ENCODE results near the gene DNAAF8. TPM values are rescaled to one million over a fixed set of nuclear protein-coding genes. Genes with fewer than 3 reads are reported as not detected.

The DNAAF8 gene
- total RNA-seq, 1 experiment from 2014 or later = 0.39 TPM

- no peak overlapping the region for H2BK120ac ChIP-seq (ENCODE audit: low read depth, low read length, poor library complexity, severe bottlenecking)
- no peak overlapping the region for H2AFZ ChIP-seq (ENCODE audit: low read length)
- no peak overlapping the region for H3K23ac ChIP-seq (ENCODE audit: insufficient read length, low read depth, low read length)
- Mint-ChIP-seq H3K4me1 (no peaks in the 10 kb centered on the region), H3K27ac (no peak overlapping the region), H3K9me3 (no peaks in the 10 kb centered on the region), H3K36me3 (ENCODE audit: insufficient read depth in 1 of 3, low read depth in 3 of 3) (peaks cover 14 to 65% (median 48%) of the 10 kb centered on the region in 3 experiments; a peak in 6 of 7 replicates), H3K4me3 (no peak overlapping the region), H3K27me3 (ENCODE audit: low read depth) (no peaks in the 10 kb centered on the region; the same call in 1 of the 2 replicates)
- H3K18ac ChIP-seq (ENCODE audit: insufficient read length, low read depth, low read length) = no peak overlapping the region
- H3T11ph ChIP-seq (ENCODE audit: low read length) = no peak overlapping the region
- H3K4me1 ChIP-seq (ENCODE audit: insufficient read depth, low read length) = no peaks in the 10 kb centered on the region
- no peak overlapping the region for H3K4me2 ChIP-seq (ENCODE audit: insufficient read depth, insufficient read length, low read length)
- H3K9me3 ChIP-seq (ENCODE audit: control insufficient read depth, low read depth, low read length) = no peaks in the 10 kb centered on the region
- no peaks in the 10 kb centered on the region for H3K27me3 ChIP-seq (ENCODE audit: insufficient read depth, low read length)
- H2AK5ac ChIP-seq (ENCODE audit: insufficient read length, low read length) = no peak overlapping the region
- H4K5ac ChIP-seq (ENCODE audit: insufficient read length, low read depth, low read length) = no peak overlapping the region
- H2BK12ac ChIP-seq (ENCODE audit: insufficient read length, low read depth, low read length) = no peak overlapping the region
- H3K23me2 ChIP-seq (ENCODE audit: insufficient read length, low read depth, low read length, poor library complexity, severe bottlenecking) = no peaks in the 10 kb centered on the region
- no peak overlapping the region for H3K4ac ChIP-seq (ENCODE audit: low read depth, low read length)
- H3K14ac ChIP-seq (ENCODE audit: insufficient read depth, low read length) = no peak overlapping the region
- no peaks in the 10 kb centered on the region for H4K20me1 ChIP-seq (ENCODE audit: control insufficient read depth, insufficient read depth, insufficient read length)
- H3K9ac ChIP-seq (ENCODE audit: extremely low read depth, insufficient read length, low read length) = no peak overlapping the region
- TF ChIP-seq CTCF (conservative IDR thresholded peaks at IDR 0.05) = no peak
- no CpG with 5 or more reads among the region's 36 CpGs for WGBS (ENCODE audit: extremely low coverage, insufficient read length, low lambda C conversion rate)
- H3K27ac ChIP-seq (ENCODE audit: insufficient read length, low read depth, low read length) = no peak overlapping the region
- H3K56ac ChIP-seq (ENCODE audit: insufficient read length, low read depth, low read length) = no peak overlapping the region
- no peaks in the 10 kb centered on the region for H3K79me1 ChIP-seq (ENCODE audit: insufficient read depth, low read depth, low read length, poor library complexity, severe bottlenecking)
- no peak overlapping the region for H2BK20ac ChIP-seq (ENCODE audit: low read depth, low read length, poor library complexity, severe bottlenecking)
- no peak overlapping the region for H4K91ac ChIP-seq (ENCODE audit: insufficient read length, low read depth, low read length)
- no peaks in the 10 kb centered on the region for H3K79me2 ChIP-seq (ENCODE audit: insufficient read depth, low read length)
- H4K8ac ChIP-seq (replicated peaks; ENCODE audit: insufficient read length, low read depth, low read length) = no peak overlapping the region
- no peak overlapping the region for H2BK5ac ChIP-seq (ENCODE audit: insufficient read length, low read length)
- no peak overlapping the region for H2BK15ac ChIP-seq (ENCODE audit: low read depth, low read length)
- DNase-seq = no peak
These were observed 35.9 kb upstream of the DNAAF8 start for GRCh38 chr16:4698321-4699045.
